GM03348 (cell line): ENCODE results near the gene ARPP19.
A peak's percentile ranks its signal among the peaks of the same experiment; 100 is the strongest.
"Not testable (repeated sequence)": the region's sequence is repeated elsewhere in the genome, so short reads cannot be mapped to it uniquely, and the experiment has no call there.

Source experiments
- DNase-seq: peaks from one replicate; pipeline ENCODE4 v3.0.0; 2012; ENCODE audit warnings: low spot score

ARPP19 gene

DNA sequence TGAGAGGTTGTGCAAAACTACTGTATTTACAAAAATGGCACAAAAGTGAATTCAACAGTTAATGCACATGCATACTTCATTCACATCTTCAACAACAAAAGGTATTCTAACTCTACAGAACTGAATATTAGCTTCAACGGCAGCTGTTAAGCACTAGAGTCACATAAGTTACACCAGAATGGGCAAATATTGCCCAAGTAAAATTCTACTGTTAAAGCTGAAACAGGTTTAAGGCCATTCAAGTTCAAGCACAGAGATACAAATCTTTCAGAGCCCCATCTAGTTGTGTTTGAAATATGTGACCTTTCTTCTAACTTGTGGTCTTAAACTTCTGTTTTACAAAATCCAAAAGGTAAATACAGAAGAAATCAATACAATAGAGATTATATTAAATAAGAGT lies 17.6 kb downstream of the ARPP19 start:
- not testable (repeated sequence) for DNase-seq

DNA sequence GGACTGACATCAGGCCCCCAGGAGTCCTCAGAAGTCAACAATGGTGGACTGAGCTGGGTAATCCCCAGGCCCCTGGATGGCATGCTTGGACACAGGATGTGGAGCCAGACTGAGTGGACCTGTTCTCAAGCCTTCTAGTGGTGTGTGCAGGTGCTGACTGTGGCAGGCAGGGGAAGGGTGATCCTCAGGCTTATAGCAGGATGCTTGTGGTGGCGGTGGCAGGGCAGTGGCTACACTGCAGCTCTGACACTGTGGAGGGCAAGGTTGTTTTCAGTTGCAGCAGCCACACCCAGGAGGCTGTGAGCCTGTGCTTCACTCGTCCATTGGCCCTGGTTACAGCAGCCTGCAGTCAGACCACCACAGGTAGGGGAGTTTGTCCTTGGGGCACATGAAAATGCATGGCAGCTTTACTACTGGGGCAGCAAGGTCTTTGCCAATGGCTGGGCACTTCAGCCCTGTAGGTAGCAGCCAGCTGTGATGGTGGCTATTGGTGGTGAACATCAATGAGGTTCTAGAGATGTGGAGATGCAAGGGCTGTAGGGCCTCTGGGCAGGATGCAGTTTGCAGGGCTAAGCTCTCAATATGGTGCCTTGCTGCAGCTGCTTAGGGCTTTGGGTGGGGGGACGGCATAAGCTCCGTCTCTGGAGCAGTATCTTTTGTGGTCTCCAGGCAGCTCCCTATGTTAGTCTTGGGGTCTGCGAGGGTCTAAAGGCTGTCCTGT lies 22.6 kb downstream of the ARPP19 start:
- no peak for DNase-seq

DNA sequence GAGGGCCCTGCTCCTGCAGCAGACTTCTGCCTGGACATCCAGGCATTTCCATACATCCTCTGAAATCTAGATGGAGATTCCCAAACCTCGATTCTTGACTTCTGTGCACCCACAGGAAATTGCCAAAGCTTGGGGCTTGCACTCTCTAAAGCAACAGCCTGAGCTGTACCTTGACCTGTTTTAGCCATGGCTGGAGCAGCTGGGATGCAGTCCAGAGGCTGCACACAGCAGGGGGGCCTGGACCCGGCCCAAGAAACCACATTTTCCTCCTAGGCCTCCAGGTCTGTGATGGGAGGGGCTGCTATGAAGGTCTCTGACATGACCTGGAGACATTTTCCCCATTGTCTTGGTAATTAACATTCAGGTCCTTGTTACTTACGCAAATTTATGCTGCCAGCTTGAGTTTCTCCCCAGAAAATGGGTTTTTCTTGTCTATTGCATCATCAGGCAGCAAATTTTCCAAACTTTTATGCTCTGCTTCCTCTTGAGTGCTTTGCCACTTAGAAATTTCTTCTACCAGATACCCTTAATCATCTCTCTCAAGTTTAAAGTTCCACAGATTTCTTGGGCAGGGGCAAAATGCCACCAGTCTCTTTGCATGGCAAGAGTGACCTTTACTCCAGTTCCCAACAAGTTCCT lies 28.3 kb downstream of the ARPP19 start:
- no peak for DNase-seq

DNA sequence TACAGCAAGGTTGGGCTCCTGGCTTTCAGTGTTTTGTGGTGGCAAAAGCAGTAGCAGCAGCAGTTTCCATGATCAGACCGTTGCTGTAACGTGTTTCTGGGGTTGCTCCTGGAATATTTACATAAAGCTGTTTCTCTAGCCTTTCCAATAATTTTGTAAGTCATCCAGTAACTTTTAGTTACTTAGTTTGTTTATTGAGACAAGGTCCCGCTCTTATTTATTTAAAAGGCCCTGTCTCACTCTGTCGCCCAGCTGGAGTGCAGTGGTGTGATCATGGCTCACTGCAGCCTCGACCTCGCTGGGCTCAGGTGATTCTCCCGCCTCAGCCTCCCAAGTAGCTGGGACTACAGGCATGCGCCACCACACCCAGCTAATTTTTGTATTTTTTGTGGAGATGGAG lies 31.4 kb downstream of the ARPP19 start:
- DNase-seq, result no peak

DNA sequence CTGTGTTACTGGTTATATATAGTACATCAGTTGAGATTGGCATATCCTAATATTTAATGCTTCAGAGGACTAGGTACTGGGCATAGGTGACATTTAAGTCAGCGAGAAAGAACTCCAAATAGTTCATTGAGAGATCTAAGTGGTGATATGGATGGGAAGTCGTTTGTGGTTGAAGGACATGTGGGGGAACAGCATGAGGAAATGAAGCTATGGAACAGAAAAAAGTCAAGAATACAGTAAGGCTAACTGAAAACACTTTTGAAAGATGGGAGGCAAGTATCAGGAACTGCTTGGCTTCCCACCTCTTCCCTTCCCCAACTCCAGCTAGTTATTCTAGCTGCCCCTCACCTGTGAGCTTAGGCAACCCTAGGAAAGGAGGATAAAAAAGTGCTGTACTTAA lies 36.4 kb downstream of the ARPP19 start:
- no peak for DNase-seq

DNA sequence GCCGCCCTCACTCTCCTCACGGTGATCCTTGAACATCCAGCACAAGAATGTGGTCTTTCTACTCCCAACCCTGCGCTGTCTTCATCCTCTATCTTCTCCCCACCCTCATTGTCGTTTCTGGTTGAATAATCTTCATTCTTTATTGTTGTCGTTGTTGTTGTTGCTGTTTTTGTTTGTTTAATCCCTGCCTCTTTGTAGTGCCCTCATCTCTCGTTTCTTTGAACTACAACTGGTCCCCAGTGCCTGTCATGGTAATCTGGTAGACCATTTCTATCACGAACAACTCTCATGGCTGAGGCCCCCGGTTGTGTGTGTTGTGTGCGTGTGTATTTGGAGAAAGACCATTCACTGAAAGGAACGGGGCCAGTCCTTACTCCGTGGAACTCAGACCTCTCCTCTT lies 38.9 kb downstream of the ARPP19 start:
- no peak for DNase-seq

DNA sequence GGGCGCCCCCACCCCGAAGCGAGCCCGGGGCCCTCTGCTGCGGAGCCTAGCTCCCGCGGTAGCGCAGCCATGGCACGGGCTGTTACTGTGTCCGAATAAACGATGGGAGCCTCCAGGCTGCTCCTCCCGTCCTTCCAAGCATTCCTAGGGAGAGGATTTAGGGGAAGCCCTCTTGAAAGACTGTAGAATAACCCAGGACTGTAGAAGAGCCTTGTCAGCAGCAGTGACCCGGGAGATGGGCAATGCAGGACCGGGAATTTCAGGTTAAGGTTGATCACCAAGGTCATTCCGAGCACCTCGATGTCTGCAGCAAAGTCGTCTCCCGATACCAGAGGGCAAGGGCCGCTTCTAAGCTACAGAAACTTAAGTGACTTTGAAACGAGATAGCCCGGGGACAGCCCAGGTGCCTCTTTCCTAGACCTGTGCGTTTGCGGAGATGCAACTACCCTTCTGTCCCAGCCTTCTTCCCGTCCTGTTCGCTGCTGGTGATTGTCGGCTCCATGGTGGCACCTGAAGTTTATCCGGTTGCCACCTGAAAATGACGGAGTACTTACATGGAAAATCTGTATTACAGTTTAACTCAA lies 39.4 kb downstream of the ARPP19 start:
- DNase-seq, result no peak

DNA sequence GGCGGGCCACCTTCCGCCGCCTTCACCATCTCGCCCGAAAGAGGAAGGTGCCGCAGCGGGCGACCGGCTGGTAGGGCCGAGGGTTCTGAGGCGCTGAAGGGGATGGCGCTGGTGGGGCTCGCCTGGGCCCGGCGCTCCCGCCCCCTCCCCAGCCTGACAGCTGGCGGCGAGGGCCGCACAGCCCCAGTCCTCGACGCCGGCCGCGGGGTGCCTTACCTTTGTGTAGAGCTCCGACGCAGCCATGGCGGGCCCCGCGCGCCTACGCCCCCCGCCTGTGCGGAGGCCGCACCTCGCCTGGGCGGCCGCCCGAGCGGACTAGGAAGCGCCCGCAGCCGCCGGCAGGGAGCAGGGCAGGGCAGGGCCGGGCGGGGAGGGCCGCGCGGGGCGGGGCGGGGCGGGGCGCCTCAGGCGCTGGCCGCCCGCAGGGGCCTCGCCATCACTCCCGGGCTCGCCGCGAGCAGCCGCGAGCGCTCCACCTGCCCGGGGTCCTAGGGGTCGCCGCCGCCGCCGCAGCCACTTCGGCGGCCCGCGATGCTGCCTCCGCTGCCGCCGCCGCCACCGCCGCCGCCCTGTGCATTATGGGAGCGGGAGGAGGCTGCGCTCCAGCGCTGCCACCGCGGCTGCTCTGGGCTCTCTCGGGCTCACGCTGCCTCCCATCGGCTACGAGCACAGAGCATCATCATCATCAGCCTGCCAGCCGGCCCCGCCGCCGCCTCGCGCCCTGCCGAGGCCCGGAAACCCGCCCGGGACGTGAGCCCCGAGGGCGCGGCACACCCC lies 40.1 kb downstream of the ARPP19 start, which contains the start of gene MYO5A:
TSS of gene MYO5A (minus strand) at position 317 of the 777 bp plus-strand sequence. CDS start at position 243, 74 bp downstream.
- peak; percentile 93 for DNase-seq

DNA sequence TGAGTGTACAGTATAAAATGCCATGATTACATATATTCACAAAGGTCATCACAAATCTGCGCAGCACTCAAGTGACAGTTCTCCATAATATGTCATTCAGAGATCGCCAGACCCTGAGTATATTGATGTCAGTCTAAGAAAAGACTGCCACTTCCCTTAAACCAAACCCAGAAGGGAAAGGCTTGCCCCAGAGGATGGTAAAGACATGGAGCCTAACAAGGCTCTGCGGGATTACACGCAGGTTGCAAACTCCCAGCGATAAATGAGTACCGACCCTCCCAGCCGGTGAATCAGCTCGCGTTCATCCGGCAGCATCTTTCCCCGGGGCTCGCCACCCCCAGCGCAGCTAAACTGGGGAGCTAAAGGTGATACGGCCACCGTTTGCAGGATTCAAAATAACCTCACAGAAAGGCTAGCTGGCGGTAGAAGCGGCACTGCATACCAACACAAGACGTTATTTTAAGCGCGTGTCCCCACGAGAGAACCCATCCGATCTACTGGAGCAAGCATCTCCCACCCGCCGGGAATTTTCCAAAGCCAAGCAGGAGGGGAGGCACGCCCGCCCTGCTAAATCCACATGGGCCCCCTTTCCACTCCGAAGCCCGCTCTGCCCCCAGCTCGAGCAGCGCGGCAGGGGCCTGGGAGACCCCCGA lies 40.8 kb downstream of the ARPP19 start:
- peak; percentile 49 for DNase-seq

DNA sequence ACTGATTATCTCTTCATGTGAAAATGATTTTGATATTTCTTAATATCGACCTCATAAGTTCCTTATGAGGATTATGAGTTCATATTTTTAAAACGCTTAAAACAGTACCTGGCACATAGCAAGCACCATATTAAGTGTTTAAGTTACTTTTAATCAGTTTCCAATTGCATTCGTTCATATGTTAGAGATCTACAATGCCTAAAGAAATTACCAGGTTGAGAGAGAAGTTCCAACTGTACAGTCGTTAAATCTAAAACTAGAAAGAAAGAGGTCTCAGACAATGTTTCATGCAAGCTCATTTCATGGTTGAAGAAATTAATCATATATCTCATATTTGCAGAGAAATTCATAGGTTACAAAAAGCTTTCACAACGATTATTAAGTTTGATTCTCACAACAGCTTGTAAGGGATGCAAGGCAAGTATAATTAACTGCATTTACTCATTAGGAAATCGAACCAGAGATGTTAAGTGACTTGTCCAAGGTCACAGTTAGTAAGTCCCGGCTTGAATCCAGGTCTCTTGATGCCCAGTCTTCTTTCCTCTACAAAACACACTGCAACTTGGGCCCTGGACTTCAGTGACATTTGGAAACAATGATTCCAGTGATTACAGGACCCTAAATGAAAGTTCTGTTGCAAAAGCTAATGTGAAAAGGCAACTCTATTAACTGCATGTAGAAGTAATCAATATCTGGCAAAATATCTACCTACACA lies 41.5 kb downstream of the ARPP19 start:
- no peak for DNase-seq

DNA sequence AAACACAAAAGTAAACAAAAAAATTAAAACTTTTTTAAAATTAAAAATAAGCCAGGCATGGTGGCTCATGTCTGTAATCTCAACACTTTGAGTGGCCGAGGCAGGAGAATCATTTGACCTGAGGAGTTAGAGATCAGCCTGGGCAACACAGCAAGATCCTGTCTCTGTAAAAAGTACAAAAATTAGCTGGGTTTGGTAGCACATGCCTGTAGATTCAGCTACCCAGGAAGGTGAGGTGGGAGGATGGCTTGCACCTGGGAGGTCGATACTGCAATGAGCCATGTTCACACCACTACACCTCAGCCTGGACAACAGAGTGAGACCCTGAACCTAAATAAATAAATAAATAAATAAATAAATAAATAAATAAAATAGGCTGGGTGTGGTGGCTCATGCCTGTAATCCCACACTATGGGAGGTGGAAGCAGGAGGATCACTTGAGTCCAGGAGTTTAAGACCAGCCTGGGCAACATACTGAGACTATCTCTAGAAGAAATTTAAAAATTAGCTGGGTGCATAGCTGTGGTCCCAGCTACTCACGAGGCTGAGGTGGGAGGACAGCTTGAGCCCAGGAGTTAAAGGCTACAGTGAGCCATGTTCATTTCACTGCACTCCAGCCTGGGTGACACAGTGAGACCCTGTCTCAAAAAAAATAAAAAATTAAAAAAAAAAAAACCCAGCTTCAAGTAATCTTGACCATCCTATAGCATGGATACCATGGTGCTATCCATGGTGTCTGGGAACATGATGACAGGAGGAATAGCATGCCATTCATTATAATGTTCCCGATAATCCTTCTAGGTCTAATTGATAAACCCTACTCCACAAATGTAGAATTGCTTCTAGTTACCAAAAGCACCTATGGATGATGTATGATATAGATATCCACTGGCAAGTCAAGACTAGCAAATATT lies 44.4 kb downstream of the ARPP19 start:
- no peak for DNase-seq

DNA sequence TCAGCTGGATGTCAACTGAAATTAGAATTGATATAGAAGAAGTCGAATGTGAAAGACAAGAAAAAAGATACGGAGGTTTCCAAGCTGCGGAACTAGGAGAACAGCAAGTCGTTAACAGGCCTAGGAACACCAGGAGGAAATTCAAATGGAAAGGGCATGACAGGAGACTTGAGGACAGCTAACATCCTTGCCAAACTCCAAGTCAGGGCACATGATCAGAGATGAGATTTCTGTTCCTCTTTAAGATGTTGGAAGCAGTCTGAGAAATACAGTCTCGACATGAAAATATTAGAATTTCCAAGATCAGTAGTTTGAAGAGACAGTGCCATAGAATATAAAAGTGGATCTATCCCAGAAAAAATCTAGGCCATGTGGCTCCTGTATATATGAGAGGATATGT lies 45.2 kb downstream of the ARPP19 start:
- DNase-seq, result no peak

DNA sequence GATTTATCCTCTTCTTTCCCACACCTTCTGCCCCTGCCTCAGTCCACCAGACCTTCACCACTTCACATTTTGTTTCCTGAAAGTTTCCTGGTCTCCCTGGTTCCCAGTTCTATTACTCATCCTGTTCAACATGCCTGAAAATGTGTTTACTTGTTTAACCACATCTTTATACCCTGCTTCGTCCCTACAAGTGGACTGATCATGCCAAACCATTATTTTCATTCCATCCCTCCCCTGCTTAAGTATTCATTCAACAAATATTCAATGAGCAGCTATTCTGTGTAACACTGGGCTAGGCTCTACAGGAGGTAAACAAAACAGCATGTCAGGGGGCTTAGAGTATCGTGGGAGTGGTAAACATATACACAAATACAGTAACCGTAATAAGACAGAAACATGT lies 45.6 kb downstream of the ARPP19 start:
- DNase-seq, result peak; percentile 67

DNA sequence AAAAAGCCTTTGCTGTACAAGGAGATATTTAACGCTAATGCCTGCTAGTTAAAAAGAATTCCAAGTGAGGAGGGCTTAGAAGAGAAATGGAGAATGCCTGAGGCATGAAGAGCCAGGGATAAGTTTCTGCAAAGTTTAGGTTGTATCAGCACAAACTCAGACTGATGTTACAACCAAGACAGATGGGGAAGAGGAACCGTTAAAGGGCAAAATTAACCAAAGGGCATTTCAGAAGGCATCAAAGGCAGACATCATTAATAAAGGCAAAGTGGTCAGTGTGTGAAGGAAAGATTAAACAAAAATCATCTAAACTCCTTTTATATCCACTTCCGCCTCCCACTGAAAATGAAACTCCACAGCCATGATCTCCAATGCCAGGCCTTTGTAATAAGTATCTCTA lies 47.1 kb downstream of the ARPP19 start:
- DNase-seq, result no peak

DNA sequence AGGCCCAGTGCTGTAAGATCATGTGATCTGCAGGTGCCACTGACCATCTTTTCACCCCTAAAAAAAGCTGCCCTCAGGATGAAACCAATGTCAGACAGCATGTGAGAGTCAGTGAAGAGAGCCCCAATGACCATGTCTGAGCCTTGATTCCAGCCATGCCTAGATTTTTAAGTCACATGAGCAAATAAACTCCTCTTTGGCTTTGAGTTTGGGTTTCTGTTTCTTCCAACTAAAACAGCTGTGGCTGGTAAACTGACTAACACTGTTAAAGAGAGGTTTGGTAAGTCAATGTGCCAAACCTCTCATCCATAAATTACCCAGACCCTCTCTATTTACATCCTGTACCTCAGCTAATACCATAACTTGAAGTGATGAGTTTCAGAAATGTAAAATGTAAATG lies 48.4 kb downstream of the ARPP19 start:
- DNase-seq, result no peak

DNA sequence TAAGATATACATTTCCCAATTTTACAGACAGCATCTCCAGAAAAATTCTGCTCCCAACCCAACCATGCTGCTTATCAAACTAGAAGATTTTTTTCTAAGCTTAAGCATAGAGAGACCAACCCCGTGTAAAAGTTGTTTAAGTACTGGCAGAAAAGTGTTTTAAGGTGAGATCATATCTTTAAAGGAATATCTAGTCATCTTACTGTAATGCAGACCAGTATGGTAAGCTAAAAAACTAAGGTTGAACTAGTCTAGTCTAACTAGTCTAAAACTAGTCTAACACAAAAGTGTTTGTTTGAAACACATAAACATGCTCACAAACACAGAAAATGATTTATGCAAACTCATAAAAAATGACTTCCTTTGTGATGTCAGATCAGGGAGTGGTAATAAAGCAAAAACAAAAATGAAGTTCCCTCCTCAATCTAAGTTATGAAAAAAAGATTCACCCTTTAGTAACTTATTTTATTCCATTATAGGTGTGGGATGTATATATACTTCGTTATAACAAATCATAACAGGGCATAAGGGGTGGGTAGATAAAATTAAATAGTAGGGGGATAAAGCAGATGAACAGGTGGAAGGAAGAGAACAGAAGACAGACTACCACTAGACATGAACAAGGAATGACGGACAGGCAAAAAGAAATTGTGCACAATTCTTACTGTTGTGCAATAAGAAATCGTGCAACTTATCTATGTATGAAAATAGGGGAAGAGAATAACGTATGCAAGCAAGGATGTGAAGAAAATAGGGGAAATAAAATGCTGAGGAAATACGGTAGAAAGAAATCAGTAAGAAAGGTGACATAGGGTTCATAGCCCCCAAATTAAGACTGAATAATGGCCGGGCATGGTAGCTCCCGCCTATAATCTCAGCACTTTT lies 50.1 kb downstream of the ARPP19 start:
- no peak for DNase-seq

DNA sequence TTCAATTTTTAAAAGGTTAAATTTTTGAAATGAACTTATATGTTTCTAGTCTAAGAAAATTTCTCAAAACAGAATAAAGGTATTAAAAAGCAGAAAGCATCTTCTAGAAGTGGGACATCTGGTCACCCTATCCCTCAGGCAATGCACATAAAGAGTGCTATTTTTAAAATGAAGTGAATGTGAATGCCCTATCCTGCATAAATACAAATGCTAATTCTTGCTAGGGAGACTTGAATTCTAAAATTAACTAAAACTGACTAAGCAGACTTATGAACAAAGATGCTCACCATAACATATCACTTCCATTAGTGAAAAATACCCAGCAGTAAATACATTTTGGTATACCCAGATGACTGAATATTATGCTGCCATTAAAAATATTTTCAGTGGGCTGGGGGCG lies 51.8 kb downstream of the ARPP19 start:
- DNase-seq, result no peak

DNA sequence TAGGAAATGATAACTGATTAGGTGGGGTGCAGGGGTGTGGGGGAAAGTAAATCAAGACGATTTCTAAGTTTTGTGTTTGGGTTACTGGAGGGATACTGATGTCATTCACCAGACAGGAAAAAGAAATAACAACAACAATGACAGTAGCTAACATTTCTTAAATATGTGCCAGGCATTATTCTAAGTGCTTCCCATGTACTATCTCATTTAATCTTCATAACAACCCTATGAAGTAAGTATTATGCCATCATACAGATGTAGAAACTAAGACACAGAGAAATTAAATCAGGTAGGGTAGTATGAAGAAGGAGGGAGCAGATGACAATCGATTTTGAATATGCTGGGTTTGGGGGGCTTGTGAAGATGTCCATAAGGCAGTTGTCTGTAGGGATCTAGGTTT lies 53.5 kb downstream of the ARPP19 start:
- DNase-seq, result no peak

DNA sequence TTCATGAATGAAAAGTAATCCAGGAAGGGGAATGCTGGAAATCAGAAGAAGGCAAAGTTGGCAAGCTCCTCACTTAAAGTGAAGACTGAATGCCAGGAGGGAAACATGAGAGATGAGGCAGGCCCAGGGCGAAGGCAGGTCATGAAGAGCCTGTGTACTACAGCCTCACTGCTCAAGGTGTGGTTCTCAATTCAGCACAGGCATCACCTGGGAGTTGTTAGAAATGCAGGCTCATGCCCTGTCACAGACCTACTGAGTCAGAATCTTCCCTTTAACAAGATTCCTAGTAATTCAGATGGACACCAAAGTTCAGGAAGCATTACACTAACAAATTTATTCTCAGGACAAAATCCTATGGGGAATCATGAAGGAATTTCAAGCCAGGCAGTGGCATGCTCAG lies 54.3 kb downstream of the ARPP19 start:
- DNase-seq, result no peak
